HEK293 (cell line): ENCODE measurements around the gene GALNTL6.
A peak's percentile ranks its signal among the peaks of the same experiment; 100 is the strongest.

Experiments used
- CTCF ChIA-PET: fragments of 350-600 bp; formaldehyde crosslinking; extraction: SDS; loops from one replicate; lab custom pipeline; 2021; ENCODE audit warnings: antibody characterized with exemption; lab: Yijun Ruan, JAX
- POLR2A ChIA-PET: fragments of 300-600 bp; formaldehyde crosslinking; extraction: SDS; loops from one replicate; lab custom pipeline; 2020; ENCODE audit warnings: antibody characterized with exemption, inconsistent platforms; lab: Yijun Ruan, JAX
- H3K27ac ChIP-seq: fragments of 200-500 bp; sonication (Bioruptor generic); 2 replicates; pipeline ENCODE4 v1.5.1; 2014; ENCODE audit warnings: low read depth, low read length, control low read depth, inconsistent platforms; ENCODE audit errors: extremely low read depth
- H3K36me3 ChIP-seq, 2 experiments: fragments of 200-500 bp in 1 of 2; sonication (Bioruptor generic) in 1 of 2; 1 replicate in 1 of 2; 2 replicates in 1 of 2; pipeline ENCODE4 v1.5.1; 2014 to 2017; ENCODE audit warnings: inconsistent platforms in 2 of 2, low read length in 2 of 2; ENCODE audit not compliant: control insufficient read depth in 2 of 2, insufficient read depth in 1 of 2
- H3K4me1 ChIP-seq: fragments of 200-500 bp; sonication (Bioruptor generic); 2 replicates; pipeline ENCODE4 v1.5.1; 2014; ENCODE audit warnings: mild to moderate bottlenecking, low read length, inconsistent platforms; ENCODE audit not compliant: control insufficient read depth, insufficient read depth
- H3K4me3 ChIP-seq: 2 replicates; pipeline ENCODE4 v1.5.1; 2011; ENCODE audit warnings: low read depth, mild to moderate bottlenecking, control low read depth, low read length, moderate library complexity
- H3K9me3 ChIP-seq: fragments of 200-500 bp; sonication (Bioruptor generic); 2 replicates; pipeline ENCODE4 v1.5.1; 2014; ENCODE audit warnings: low read depth, low read length, inconsistent platforms; ENCODE audit not compliant: control insufficient read depth, insufficient read depth
- KLF10 ChIP-seq: fragments of 450-650 bp; IDR thresholded peaks from 2 replicates; pipeline ENCODE4 v1.5.1; 2018; ENCODE audit warnings: missing biosample characterization, mild to moderate bottlenecking, missing genetic modification characterization
- KLF16 ChIP-seq: fragments of 450-650 bp; formaldehyde crosslinking; IDR thresholded peaks from 2 replicates; pipeline ENCODE4 v1.5.1; 2017; ENCODE audit warnings: missing biosample characterization, missing genetic modification characterization
- KLF7 ChIP-seq: fragments of 450-650 bp; formaldehyde crosslinking; IDR thresholded peaks from 2 replicates; pipeline ENCODE4 v1.5.1; 2016; ENCODE audit warnings: missing biosample characterization, missing genetic modification characterization, borderline replicate concordance
- MZF1 ChIP-seq: fragments of 450-650 bp; formaldehyde crosslinking; IDR thresholded peaks from 2 replicates; pipeline ENCODE4 v1.5.1; 2017; ENCODE audit warnings: missing biosample characterization, missing genetic modification characterization, borderline replicate concordance
- SCRT2 ChIP-seq: fragments of 450-650 bp; formaldehyde crosslinking; IDR thresholded peaks from 2 replicates; pipeline ENCODE4 v1.5.1; 2016; ENCODE audit warnings: missing biosample characterization, missing genetic modification characterization
- ZBTB48 ChIP-seq: fragments of 450-650 bp; formaldehyde crosslinking; IDR thresholded peaks from 2 replicates; pipeline ENCODE4 v1.5.1; 2016; ENCODE audit warnings: missing biosample characterization, missing genetic modification characterization
- ZFP3 ChIP-seq: fragments of 450-650 bp; formaldehyde crosslinking; IDR thresholded peaks from 2 replicates; pipeline ENCODE4 v1.5.1; 2016; ENCODE audit warnings: low read depth, missing biosample characterization, missing genetic modification characterization
- ZNF121 ChIP-seq: fragments of 450-650 bp; formaldehyde crosslinking; IDR thresholded peaks from 2 replicates; pipeline ENCODE4 v1.5.1; 2016; ENCODE audit warnings: missing biosample characterization, missing genetic modification characterization
- ZNF132 ChIP-seq: fragments of 450-650 bp; formaldehyde crosslinking; IDR thresholded peaks from 2 replicates; pipeline ENCODE4 v1.5.1; 2017; ENCODE audit warnings: missing biosample characterization, missing genetic modification characterization, borderline replicate concordance
- ZNF146 ChIP-seq: fragments of 450-650 bp; formaldehyde crosslinking; IDR thresholded peaks from 2 replicates; pipeline ENCODE4 v1.5.1; 2016; ENCODE audit warnings: missing biosample characterization, missing genetic modification characterization
- ZNF302 ChIP-seq: fragments of 450-650 bp; formaldehyde crosslinking; IDR thresholded peaks from 2 replicates; pipeline ENCODE4 v1.5.1; 2016; ENCODE audit warnings: missing biosample characterization, missing genetic modification characterization, low read depth
- ZNF426 ChIP-seq: fragments of 450-650 bp; formaldehyde crosslinking; IDR thresholded peaks from 2 replicates; pipeline ENCODE4 v1.5.1; 2017; ENCODE audit warnings: missing biosample characterization, missing genetic modification characterization, mild to moderate bottlenecking, inconsistent platforms, moderate library complexity
- ZNF433 ChIP-seq: fragments of 450-650 bp; formaldehyde crosslinking; IDR thresholded peaks from 2 replicates; pipeline ENCODE4 v1.5.1; 2016; ENCODE audit warnings: missing biosample characterization, missing genetic modification characterization, low read depth
- ZNF548 ChIP-seq: fragments of 450-650 bp; formaldehyde crosslinking; IDR thresholded peaks from 2 replicates; pipeline ENCODE4 v1.5.1; 2016; ENCODE audit warnings: missing biosample characterization, missing genetic modification characterization
- ZSCAN16 ChIP-seq: fragments of 450-650 bp; formaldehyde crosslinking; IDR thresholded peaks from 2 replicates; pipeline ENCODE4 v1.5.1; 2016; ENCODE audit warnings: missing biosample characterization, missing genetic modification characterization
- TF ChIP-seq, protein P1 (sequence below): fragments of 450-650 bp; formaldehyde crosslinking; IDR thresholded peaks from 2 replicates; pipeline ENCODE4 v1.5.1; 2017; ENCODE audit warnings: missing biosample characterization, missing genetic modification characterization
- TF ChIP-seq, protein P2 (sequence below): fragments of 450-650 bp; formaldehyde crosslinking; IDR thresholded peaks from 2 replicates; pipeline ENCODE4 v1.5.1; 2017; ENCODE audit warnings: missing biosample characterization, missing genetic modification characterization
- TF ChIP-seq, protein P3 (sequence below): fragments of 450-650 bp; formaldehyde crosslinking; IDR thresholded peaks from 2 replicates; pipeline ENCODE4 v1.5.1; 2016; ENCODE audit warnings: missing biosample characterization, missing genetic modification characterization
- TF ChIP-seq, protein P4 (sequence below): fragments of 450-650 bp; formaldehyde crosslinking; IDR thresholded peaks from 2 replicates; pipeline ENCODE4 v1.5.1; 2016; ENCODE audit warnings: missing biosample characterization, missing genetic modification characterization, low read depth

GALNTL6 gene

DNA sequence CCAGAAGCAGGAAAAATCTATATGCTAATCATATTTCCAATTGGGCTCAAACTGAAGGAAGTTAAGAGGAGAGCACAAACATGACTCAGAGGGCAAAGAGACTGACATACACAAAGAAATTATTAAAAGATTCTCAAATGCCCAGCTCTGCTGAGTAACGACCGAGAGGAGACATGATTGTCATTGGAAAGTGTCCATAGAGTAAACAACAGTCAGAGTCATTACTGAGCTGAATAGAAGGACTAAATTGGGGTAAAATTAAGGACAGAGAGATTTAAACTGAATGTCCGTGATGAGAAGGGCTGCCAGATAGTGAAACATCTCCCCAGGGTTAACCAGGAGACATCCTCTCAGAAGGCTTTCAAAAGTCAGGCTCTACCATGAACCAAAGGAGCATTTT, 1244.2 kb downstream of the GALNTL6 start:
- Histone ChIP-seq H3K9me3 (no peaks in the 10 kb centered on the region), H3K4me3 (no peak overlapping the region), H3K4me1 (peaks cover 6% of the 10 kb centered on the region; the same call in 1 of the 2 replicates), H3K27ac (no peak overlapping the region), H3K36me3 (no peaks in the 10 kb centered on the region)
- ChIA-PET POLR2A (no interaction called here), CTCF (interaction anchor here (1.0 kb wide), 1 partner anchor 44 kb away, joined by 3 read pairs; no protein-coding TSS in a partner anchor)
- TF ChIP-seq, protein P1, sequence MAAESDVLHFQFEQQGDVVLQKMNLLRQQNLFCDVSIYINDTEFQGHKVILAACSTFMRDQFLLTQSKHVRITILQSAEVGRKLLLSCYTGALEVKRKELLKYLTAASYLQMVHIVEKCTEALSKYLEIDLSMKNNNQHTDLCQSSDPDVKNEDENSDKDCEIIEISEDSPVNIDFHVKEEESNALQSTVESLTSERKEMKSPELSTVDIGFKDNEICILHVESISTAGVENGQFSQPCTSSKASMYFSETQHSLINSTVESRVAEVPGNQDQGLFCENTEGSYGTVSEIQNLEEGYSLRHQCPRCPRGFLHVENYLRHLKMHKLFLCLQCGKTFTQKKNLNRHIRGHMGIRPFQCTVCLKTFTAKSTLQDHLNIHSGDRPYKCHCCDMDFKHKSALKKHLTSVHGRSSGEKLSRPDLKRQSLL (tag by site-specific recombination), result no peak
- TF ChIP-seq ZNF426 (tag by site-specific recombination) (no peak), KLF10 (tag by site-specific recombination) (no peak), KLF16 (tag by site-specific recombination) (no peak), ZNF433 (tag by site-specific recombination) (no peak), MZF1 (tag by site-specific recombination) (no peak), ZBTB48 (tag by site-specific recombination) (no peak), ZFP3 (tag by site-specific recombination) (no peak), ZNF548 (no peak), ZSCAN16 (tag by site-specific recombination) (no peak)
- TF ChIP-seq, protein P2, sequence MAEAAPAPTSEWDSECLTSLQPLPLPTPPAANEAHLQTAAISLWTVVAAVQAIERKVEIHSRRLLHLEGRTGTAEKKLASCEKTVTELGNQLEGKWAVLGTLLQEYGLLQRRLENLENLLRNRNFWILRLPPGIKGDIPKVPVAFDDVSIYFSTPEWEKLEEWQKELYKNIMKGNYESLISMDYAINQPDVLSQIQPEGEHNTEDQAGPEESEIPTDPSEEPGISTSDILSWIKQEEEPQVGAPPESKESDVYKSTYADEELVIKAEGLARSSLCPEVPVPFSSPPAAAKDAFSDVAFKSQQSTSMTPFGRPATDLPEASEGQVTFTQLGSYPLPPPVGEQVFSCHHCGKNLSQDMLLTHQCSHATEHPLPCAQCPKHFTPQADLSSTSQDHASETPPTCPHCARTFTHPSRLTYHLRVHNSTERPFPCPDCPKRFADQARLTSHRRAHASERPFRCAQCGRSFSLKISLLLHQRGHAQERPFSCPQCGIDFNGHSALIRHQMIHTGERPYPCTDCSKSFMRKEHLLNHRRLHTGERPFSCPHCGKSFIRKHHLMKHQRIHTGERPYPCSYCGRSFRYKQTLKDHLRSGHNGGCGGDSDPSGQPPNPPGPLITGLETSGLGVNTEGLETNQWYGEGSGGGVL (tag by site-specific recombination), result no peak
- TF ChIP-seq, protein P3, sequence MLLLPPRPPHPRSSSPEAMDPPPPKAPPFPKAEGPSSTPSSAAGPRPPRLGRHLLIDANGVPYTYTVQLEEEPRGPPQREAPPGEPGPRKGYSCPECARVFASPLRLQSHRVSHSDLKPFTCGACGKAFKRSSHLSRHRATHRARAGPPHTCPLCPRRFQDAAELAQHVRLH, result no peak

DNA sequence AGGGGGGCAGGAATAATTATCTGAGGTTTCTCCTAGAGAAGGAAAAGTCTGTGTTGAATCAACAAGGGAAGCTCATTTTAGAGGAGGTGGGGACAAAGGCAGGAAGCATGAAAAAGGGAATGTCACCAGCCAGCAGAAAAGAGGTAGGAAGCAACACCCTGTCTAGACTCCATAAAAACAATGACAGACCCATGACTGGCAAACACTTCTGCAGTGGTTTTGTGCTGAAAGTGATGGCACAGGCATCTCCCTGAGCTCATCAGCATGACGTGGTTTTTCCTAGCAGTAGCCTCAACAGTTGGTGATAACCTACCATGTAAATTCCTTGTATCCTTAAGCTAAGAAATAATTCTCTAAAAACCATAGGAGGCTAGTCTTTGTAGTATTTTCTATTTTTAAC, 1244.7 kb downstream of the GALNTL6 start:
- Histone ChIP-seq H3K27ac (no peak overlapping the region), H3K4me3 (no peak overlapping the region), H3K4me1 (peaks cover 6% of the 10 kb centered on the region; the same call in 1 of the 2 replicates), H3K36me3 (no peaks in the 10 kb centered on the region), H3K9me3 (no peaks in the 10 kb centered on the region)
- TF ChIP-seq, protein P4, sequence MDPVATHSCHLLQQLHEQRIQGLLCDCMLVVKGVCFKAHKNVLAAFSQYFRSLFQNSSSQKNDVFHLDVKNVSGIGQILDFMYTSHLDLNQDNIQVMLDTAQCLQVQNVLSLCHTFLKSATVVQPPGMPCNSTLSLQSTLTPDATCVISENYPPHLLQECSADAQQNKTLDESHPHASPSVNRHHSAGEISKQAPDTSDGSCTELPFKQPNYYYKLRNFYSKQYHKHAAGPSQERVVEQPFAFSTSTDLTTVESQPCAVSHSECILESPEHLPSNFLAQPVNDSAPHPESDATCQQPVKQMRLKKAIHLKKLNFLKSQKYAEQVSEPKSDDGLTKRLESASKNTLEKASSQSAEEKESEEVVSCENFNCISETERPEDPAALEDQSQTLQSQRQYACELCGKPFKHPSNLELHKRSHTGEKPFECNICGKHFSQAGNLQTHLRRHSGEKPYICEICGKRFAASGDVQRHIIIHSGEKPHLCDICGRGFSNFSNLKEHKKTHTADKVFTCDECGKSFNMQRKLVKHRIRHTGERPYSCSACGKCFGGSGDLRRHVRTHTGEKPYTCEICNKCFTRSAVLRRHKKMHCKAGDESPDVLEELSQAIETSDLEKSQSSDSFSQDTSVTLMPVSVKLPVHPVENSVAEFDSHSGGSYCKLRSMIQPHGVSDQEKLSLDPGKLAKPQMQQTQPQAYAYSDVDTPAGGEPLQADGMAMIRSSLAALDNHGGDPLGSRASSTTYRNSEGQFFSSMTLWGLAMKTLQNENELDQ (tag by site-specific recombination), result no peak
- 0 out of 2 replicates have a peak, but pooled peaks have one; percentile 22 for TF ChIP-seq SCRT2 (tag by site-specific recombination)
- POLR2A ChIA-PET, result no interaction called here
- CTCF ChIA-PET, result interaction anchor here (1.0 kb wide), 1 partner anchor 44 kb away, joined by 3 read pairs; no protein-coding TSS in a partner anchor

DNA sequence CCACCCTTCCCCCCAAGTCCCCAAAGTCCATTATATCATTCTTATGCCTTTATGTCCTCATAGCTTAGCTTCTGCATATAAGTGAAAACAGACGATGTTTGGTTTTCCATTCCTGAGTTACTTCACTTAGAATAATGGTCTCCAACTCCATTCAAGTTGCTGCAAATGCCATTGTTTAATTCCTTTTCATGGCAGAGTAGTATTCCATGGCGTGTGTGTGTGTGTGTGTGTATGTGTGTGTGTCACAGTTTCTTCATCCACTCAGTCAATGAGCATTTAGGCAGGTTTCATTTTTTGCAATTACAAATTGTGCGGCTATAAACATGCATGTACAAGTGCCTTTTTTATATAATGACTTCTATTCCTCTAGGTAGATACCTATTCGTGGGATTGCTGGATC, 1248.0 kb downstream of the GALNTL6 start:
- Histone ChIP-seq H3K4me3 (no peak overlapping the region), H3K27ac (no peak overlapping the region), H3K36me3 (no peaks in the 10 kb centered on the region)
- CTCF ChIA-PET, result no interaction called here
- TF ChIP-seq ZNF146 (tag by site-specific recombination) (peak; percentile 70), ZNF302 (no peak), ZNF132 (tag by site-specific recombination) (no peak), ZNF121 (tag by site-specific recombination) (no peak), KLF7 (tag by site-specific recombination) (no peak)
- TF ChIP-seq, all 188 proteins: peak for 1
- POLR2A ChIA-PET, result no interaction called here
- Histone ChIP-seq H3K4me1 (peaks cover 6% of the 10 kb centered on the region; the same call in 1 of the 2 replicates), H3K9me3 (no peaks in the 10 kb centered on the region)
